Chondrocyte (in vitro differentiated cells): ENCODE data around the gene ITPR1. TPM values are rescaled to one million over a fixed set of nuclear protein-coding genes. Genes with fewer than 3 reads are reported as not detected.
"Not testable (repeated sequence)": the region's sequence is repeated elsewhere in the genome, so short reads cannot be mapped to it uniquely, and the experiment has no call there.

Experiments
- DNase-seq: peaks from one replicate; pipeline ENCODE4 v3.0.0; 2021; ENCODE audit warnings: mixed read lengths, low spot score
- H3K27ac Mint-ChIP-seq: one replicate; pipeline ENCODE4 v1.8.0; 2021; ENCODE audit warnings: mild to moderate bottlenecking, moderate library complexity, mixed read lengths; ENCODE audit not compliant: unreplicated experiment
- H3K27me3 Mint-ChIP-seq: 2 replicates; pipeline ENCODE4 v1.8.0; 2021; ENCODE audit warnings: low read depth, mixed read lengths
- H3K36me3 Mint-ChIP-seq: 2 replicates; pipeline ENCODE4 v1.8.0; 2021; ENCODE audit warnings: low read depth, mixed read lengths
- H3K4me1 Mint-ChIP-seq: 2 replicates; pipeline ENCODE4 v1.8.0; 2021; ENCODE audit warnings: low read depth, mild to moderate bottlenecking, mixed read lengths
- H3K4me3 Mint-ChIP-seq: one replicate; pipeline ENCODE4 v1.8.0; 2021; ENCODE audit warnings: mild to moderate bottlenecking, moderate library complexity, mixed read lengths; ENCODE audit not compliant: unreplicated experiment
- H3K9me3 Mint-ChIP-seq: 2 replicates; pipeline ENCODE4 v1.8.0; 2021; ENCODE audit warnings: low read depth, mixed read lengths
- total RNA-seq: library from RNA; stranded (reverse); gene quantifications from 3 replicates; pipeline ENCODE4 v1.2.1, GENCODE V29; 2021
- TF ChIP-seq, protein P1 (sequence below): fragments of 200-600 bp; sonication (generic); IDR thresholded peaks from 2 replicates; pipeline ENCODE4 v1.5.0; 2021; ENCODE audit warnings: antibody characterized with exemption, mild to moderate bottlenecking, moderate library complexity

ITPR1 gene
- total RNA-seq, 1 donor from 2014 or later: 45.0 TPM

DNA sequence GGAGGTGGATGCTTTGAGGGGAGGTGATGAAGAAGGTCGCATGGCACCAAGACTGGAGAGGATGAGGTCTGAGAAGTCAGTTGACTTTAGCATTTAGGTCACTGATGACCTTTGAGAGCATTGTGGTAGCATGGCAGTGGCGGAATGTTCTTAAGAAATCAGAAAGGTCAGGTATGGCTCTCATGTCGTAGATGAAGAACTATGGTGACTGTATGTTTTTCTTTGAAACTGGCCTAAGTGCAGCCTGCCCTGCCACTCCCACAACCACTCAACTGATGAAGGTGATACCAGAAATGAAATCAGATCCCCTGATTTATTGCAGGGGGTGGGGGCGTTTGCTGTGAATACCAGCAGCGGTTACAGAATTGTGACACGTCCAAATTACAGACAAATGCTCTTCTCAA lies 102.6 kb downstream of the ITPR1 start:
- H3K36me3 Mint-ChIP-seq: peaks cover 1% of the 10 kb centered on the region
- no peaks in the 10 kb centered on the region for H3K9me3 Mint-ChIP-seq
- H3K27ac Mint-ChIP-seq: no peak overlapping the region
- H3K27me3 Mint-ChIP-seq: no peaks in the 10 kb centered on the region
- no peak overlapping the region for H3K4me3 Mint-ChIP-seq
- DNase-seq: no peak
- H3K4me1 Mint-ChIP-seq: peaks cover 24% of the 10 kb centered on the region
- TF ChIP-seq, protein P1, sequence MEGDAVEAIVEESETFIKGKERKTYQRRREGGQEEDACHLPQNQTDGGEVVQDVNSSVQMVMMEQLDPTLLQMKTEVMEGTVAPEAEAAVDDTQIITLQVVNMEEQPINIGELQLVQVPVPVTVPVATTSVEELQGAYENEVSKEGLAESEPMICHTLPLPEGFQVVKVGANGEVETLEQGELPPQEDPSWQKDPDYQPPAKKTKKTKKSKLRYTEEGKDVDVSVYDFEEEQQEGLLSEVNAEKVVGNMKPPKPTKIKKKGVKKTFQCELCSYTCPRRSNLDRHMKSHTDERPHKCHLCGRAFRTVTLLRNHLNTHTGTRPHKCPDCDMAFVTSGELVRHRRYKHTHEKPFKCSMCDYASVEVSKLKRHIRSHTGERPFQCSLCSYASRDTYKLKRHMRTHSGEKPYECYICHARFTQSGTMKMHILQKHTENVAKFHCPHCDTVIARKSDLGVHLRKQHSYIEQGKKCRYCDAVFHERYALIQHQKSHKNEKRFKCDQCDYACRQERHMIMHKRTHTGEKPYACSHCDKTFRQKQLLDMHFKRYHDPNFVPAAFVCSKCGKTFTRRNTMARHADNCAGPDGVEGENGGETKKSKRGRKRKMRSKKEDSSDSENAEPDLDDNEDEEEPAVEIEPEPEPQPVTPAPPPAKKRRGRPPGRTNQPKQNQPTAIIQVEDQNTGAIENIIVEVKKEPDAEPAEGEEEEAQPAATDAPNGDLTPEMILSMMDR: no peak

DNA sequence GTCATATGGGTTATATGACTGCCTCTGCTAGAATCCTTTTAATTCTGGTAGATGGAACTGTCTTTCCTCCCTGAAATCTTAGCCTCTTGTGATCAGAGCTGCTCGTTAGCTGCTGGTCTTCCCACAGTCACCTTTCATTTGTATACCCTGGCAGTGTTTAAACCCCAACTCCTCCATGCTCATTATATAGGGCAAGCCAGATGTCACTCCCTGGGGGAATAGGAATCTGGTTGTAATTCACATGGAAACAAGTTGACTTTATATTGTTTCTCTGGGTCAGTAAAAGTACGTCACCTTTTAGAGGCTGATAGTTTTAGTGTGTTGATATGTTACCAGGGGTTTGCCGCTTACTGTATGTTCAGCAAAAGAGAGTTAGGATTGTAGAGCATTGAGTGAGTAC lies 103.5 kb downstream of the ITPR1 start:
- Mint-ChIP-seq H3K36me3 (peaks cover 1% of the 10 kb centered on the region), H3K27me3 (no peaks in the 10 kb centered on the region), H3K27ac (peak overlapping the region; percentile 57), H3K4me3 (no peak overlapping the region), H3K9me3 (no peaks in the 10 kb centered on the region), H3K4me1 (peaks cover 26% of the 10 kb centered on the region)
- no peak for DNase-seq
- TF ChIP-seq, protein P1: no peak

DNA sequence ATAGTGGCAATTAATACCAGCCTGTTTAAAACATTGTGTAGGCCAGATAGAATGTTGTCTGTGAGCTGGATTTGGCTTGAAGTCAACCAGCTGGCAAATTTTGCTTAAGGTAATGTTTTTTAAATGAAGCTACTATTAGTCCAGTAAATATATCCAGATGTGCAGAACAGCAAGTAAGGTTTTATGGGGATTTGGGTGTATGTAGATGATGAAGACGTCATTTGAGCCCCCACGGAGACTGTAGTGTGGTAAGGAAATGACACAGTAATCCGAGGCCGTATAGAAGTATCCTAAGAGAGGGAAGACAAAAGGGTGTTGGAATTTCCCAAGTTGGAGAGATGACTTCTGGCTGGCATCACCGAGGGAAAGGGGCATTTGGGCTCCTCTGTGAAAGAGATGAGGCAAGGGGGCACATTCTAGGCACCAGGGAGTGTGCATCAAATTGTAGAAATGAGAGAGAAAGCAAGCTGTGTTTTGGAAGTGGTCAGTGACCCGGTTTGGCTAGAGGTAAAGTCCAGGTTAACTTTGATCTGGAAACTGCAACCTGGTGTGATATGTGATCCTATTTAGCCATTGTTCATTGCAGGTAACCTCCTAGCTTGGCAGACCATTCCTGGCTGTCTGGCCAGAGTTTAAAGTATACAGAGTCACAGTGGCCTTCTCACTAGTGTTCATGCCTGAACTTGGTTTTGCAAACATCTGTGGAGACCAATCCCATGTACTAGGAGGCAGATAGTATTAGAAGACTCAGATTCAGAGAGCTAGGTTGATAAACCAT lies 104.2 kb downstream of the ITPR1 start:
- Mint-ChIP-seq H3K4me1 (peaks cover 26% of the 10 kb centered on the region), H3K36me3 (peaks cover 1% of the 10 kb centered on the region), H3K9me3 (no peaks in the 10 kb centered on the region), H3K4me3 (no peak overlapping the region), H3K27ac (peak overlapping the region; percentile 57), H3K27me3 (no peaks in the 10 kb centered on the region)
- TF ChIP-seq, protein P1: no peak
- DNase-seq: no peak

DNA sequence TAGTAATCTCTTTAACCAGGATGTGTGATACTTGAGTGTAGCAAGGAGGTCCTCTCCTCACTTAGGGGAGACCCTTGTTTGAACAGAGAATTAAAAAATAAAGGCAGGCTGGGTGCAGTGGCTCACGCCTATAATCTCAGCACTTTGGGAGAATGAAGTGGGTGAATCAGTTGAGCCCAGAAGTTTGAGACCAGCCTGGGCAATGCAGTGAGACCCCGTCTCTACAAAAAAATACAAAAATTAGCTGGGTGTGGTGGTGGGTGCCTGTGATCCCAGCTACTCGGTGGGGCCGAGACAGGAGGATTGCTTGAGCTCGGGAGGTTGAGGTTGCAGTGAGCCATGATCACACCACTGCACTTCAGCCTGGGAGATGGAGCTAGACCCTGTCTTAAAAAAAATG lies 105.1 kb downstream of the ITPR1 start:
- peaks cover 23% of the 10 kb centered on the region for H3K4me1 Mint-ChIP-seq
- DNase-seq, H3K4me3 Mint-ChIP-seq, H3K27ac Mint-ChIP-seq, H3K27me3 Mint-ChIP-seq, H3K9me3 Mint-ChIP-seq, H3K36me3 Mint-ChIP-seq: not testable (repeated sequence)

DNA sequence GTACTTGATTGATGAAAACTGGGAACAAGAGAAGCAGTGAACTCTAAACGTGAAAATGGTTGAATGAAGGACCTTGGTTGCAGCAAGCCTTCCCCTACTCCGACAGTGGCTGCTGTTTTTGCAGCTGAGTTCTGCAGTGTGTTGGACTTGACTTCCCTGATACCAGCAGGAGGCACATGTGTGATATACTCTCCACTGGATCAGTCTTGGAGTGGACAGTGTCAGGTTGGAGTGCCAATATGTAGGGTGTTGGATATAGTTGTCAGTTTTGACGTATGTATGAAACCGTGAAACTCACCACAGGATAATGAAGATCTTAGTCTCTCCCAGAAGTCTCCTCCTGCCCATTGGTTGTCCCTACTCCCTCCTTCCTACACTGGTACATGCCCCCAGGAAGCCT lies 106.5 kb downstream of the ITPR1 start:
- H3K27me3 Mint-ChIP-seq: no peaks in the 10 kb centered on the region
- DNase-seq: no peak
- TF ChIP-seq, protein P1: no peak

DNA sequence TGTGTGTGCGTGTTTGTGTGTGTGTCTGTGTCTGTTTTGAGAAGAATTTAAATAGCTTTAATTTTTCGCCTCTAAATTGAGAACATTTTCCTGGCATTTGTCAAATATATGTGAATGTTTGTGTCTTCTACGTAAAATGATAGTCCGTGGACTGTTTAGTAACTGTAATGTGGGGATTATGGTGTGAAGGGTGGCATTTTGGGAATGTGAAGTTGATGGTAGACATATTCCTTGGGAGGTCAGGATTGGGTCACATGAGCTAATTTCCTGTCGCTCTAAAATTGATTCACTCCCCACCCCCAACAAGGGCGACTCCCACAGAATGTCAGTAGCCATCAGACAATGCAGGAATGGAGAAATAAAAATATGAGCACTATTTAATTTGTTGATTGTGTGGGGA lies 107.3 kb downstream of the ITPR1 start:
- Mint-ChIP-seq H3K27ac (no peak overlapping the region), H3K4me1 (peaks cover 22% of the 10 kb centered on the region), H3K9me3 (no peaks in the 10 kb centered on the region), H3K27me3 (no peaks in the 10 kb centered on the region), H3K4me3 (no peak overlapping the region), H3K36me3 (no peaks in the 10 kb centered on the region)
- TF ChIP-seq, protein P1: no peak
- DNase-seq: no peak

More for the DNA sequence above, 106.5 kb downstream of the ITPR1 start:
- H3K27ac Mint-ChIP-seq: no peak overlapping the region
- H3K4me3 Mint-ChIP-seq: no peak overlapping the region
- no peaks in the 10 kb centered on the region for H3K9me3 Mint-ChIP-seq
- peaks cover 1% of the 10 kb centered on the region for H3K36me3 Mint-ChIP-seq
- peaks cover 22% of the 10 kb centered on the region for H3K4me1 Mint-ChIP-seq
